Activated CD4-positive, CD25-positive, alpha-beta regulatory T cell (primary cell): ENCODE data around the gene SH2D7.

Source experiments
- DNase-seq, 4 experiments: peaks; one replicate each; lab custom pipeline; 2025; lab: John Stamatoyannopoulos, UW

Gene SH2D7

DNA sequence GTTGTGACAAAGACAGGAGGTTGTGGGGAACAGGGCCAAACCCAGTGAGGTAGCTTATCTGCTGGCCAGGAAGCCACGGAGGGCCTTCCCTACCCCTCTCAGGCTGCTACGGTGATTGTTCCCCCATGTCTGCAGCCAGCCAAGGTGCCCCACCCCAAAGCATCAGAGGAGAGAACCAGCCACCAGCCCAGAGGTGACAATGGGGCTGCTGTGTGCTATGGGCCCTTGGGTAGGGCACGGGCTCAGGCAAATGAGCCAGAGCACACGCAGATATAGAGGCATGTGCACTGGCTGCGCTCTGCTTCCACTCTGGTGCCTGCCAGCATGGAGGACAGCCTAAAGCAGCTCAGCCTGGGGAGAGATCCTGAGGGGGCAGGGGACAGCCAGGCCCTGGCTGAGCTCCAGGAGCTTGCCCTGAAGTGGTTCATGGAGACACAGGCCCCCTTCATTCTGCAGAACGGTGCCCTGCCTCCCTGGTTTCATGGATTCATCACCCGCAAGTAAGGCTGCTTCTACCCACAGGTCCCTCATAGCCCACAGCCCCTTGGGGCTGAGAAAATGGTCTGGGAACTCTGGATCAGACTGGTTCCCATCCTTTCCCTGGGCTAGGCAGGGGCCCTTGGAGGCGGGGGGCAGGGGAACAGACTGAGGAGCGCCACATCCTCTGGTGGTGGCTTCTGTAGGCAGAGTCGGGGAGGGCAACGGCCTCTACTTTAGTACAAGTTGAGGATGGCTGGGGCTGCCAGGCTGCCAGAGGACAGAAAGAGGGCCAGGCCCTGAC lies at the start of gene SH2D7:
TSS of gene SH2D7 (plus strand) at position 301 of the 781 bp plus-strand sequence. CDS start at position 325, 24 bp downstream.
- DNase-seq, result no peak

DNA sequence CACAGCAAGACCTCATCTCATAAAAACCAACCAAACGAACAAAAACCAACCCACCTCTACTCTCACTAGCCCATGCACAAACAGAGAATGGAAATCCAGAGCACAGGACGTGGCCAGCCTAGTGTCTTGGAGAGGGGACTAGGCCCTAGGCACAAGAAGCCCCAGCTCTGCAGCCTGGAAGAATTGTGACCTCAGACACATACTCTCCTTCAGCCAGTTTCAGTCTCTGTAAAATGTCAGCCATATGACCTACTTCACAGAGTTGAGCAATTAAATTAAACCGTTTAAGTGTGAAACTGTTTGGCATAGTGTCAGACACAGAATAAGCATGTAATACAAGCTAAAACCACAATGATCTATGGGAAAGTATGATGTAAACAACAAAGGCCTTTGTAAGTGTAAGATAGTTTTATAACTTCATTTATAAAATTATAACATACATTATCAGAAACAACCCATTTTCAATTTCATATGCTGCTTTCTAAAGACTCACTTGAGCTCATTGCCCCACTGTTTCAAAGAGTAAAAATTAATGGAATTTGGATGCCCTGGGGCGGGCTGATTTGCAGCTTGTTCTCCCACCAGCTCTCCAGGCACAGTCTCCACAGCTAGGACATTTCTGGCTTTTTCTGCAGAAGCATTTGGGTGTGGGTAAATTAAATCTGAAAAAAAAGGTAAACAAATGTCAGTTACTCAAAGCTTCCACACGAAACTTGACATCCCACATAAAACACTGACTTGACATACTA lies 47.8 kb upstream of the SH2D7 start:
- no peak for DNase-seq

DNA sequence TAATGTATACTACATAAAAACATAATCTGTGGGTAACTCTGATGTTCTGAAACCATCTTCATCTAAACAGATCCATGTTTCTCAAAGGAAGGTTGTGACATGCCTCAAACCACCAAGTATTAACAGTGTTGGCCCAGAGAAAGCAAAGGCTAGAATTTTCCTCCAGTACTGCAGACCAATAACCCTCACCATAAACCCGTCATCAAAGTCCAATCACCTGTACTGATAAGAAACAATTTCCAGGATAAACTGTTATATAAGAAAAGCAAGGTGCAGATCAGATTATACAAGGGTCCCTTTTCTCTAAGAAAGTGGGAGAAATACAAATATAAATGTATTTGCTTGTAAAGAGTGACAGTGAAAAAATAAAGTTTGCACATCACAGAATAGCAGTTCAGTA lies 47.2 kb upstream of the SH2D7 start:
- no peak for DNase-seq

DNA sequence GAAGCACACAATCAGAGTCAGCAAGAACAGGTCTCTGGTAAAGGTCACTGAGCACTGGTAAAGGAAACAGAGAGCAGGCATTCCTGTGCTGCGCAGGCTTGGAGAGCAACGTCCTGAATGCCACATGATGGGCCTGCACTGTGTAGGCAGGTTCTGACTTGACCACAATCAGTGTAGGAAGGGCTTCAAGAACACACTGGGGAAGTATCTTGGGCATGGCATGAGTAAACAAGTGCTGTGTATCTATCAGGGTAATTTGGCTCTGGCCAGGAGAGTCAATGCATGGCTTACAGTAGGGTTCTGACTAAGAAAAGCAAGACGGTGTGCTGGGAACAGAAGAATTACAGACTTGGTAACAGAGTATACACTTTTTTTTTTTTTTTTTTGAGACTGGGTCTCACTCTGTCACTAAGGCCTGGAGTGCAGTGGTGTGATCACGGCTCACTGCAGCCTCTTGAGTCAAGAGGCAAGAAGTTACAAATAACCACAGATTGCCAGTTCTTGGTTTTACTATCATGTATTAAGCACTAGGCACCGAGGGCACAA lies 45.5 kb upstream of the SH2D7 start:
- no peak for DNase-seq

DNA sequence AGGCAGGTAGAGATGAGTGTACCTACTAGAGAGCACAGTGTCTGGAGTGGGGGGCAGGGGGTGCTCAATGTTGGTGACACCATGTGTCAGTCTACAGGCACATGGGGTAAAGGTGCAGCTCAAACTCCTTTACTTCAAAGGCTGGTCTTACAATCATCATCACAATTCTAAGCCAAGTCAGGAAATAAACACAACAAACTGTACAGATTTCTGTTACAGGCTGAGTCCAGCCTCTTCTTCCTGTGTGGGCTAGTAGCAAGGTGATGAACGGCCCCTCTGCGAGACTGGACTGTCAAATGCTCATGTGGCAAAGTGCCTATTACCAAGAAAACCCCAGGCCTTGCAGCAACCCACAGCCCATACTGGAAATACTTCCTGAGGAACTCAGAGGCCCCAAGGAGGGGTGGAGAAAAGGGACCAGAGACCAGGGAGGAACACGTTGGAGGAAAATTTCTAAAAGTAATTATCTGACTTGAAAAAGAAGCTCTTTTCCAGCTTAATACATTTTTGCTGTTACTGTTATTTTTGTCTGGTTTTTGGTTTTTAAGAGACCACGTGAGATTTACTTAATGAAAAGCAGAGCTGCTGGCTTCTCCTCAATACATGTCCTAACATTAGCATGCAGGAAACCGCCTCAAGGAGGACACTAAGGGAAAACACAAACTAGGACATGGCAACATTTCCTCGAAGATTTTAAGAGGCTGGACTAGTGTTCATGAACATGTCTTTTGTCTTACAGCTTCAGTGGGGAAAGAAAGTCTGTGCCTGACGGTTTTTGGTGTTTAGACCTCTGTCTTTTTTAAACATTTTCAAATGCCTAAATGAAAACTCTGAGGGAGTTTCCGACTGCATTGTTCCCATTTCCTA lies 44.4 kb upstream of the SH2D7 start:
- no peak for DNase-seq

DNA sequence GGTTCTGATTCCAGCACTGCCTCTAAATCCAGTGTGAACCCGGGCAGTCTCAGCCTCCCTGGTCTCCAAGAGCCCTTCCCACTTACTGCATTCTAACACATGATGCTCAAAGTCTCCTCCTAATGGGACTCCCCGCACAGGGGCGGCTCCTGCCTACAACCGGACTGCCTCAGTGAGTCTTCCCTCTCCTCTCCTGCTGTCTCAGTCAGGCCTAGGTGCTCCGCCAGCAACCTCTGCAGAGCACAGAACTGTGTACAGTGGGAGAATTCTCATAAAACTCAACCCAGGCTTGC lies 43.8 kb upstream of the SH2D7 start:
- DNase-seq, result no peak

DNA sequence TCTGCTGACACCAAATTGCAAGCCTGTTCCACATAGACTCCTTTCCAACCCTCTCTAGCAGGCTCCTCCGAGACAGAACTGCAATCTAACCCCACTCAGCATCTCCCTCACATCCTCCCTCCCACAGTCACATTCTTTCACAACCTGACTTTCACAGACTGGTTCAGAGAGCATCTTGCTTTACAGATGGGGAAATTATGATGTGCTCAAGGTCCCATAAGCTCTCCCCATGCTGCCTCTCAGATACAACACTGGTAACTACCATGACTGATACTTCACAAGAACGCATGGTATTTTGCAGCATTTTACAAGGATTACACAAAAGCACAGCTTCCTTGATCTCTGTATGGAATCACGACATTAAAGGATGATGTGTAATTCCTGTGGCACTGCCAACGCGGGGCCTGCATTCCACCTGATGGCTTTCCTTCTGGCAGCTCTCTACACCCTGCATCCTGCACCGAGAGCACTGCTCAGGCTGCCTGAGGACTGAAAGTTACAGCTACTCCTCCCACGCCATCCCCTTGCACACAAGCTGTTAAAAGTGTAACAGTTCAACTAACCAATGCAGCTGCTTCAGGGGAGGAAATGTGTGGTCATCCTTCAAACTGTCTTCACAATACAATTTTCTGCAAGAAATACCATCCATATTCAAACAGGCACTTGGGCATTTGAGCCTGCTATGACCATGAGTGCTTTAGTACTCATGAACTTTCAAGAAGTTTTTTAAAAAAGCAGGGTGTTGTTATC lies 42.5 kb upstream of the SH2D7 start:
- peak in 1 of 4 experiments; percentile 29 for DNase-seq

DNA sequence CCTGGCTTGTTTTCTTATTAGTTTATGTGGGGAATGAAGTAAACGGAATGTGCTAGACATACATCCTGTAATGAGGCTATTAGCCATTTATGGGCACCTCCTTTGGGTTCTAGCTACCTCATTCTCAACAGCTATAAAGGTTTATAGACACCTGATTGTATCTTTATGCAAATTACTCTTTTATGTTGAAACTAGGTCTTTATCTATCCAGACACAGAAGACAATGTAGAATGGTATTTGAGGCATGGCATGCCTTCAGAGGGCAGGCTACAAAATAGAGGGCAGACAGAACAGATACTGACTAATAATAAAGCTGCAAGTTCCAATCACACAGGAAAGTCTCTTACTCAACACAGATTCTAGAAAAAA lies 41.9 kb upstream of the SH2D7 start:
- DNase-seq, result no peak

DNA sequence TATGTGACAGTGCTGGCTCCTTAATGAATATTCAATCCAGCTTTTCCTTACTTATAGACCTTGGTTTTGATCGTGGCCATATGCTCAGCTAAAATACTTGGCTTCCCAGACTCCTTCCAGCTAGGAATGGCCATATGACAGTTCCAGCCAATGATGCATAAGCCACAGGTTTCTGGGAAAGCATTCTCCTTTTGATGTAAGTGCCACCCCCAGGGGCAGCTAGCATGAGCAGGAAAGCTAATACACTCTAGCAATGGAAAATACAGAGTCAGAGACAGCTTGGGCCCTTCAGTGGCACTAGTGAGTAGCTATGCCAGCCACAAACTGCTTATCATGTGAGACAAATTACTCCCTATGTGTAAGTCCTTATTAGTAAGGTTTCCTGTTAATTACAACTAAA lies 41.5 kb upstream of the SH2D7 start:
- no peak for DNase-seq

DNA sequence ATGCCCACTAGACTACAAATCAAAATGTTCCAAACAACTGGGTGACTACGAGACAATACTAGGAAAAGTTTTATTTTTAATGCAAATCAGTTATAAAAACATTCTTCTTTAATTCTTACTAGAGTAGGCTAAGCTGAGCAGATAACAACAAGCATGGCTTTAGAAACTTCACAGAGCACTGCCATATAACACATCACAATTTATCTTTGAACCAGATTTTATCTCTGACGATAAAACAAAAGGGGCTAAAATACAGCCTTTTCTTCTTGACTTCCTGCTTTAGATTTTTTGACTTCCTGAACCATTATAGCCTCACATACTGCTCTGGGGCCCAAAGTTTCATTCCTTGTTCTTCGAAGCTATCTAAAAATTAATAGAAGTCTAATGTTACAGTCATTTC lies 40.8 kb upstream of the SH2D7 start:
- no peak for DNase-seq

DNA sequence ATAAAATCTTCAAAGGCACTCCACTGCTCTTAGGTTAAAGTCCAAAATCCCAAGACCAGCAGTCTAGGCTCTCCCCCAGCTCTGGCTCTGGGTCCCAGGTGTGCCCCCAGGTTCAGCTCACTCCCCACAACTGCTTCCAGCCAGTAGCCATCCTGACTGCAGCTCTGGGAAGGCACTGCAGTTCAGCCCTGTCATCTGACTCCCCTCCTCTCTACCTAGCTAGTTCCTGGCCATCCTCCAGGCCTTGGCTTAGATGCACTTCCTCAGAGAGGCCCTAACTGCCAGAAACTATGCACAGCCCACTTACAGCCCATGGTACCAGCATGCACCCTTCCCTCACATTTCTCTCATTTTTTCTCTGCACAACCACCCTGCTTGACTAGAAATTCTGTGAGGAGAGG lies 40.4 kb upstream of the SH2D7 start:
- DNase-seq, result no peak

DNA sequence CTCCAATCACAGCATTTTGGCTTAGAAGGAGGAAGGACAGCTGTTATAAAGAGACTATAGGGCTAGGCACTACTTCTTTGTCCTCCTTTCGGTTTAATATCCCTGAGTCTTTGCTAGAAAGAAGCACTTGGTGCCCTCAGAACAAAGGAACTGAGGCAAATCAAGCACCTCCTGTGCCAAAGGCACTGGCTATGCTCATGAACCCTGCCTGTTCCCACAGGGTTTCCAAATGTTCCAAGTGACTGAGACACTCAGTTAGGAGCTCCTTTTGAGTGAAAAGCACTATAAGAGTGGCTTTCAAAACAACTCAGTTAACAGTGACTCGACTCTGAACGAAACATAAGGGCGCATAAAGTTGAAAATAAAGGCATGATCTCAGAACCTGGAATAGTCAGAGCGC lies 39.8 kb upstream of the SH2D7 start:
- no peak for DNase-seq

DNA sequence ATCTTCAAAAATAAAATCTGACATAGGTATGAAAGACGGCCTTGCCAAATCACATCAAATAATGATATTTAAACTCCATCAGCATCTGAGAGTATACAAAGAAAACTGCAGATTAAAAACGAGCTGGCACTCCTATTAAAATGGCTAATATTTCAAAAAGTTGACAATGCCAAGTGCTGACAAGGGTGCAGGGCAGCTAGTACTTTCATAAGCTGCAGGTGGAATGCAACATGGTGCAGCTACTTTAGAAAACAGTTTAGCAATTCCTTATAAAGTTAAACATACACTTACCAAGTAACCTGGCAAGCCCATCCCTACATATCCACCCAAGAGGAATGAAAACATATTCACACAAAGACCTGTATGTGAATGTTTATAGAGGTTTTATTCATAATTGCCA lies 37.8 kb upstream of the SH2D7 start:
- no peak for DNase-seq

DNA sequence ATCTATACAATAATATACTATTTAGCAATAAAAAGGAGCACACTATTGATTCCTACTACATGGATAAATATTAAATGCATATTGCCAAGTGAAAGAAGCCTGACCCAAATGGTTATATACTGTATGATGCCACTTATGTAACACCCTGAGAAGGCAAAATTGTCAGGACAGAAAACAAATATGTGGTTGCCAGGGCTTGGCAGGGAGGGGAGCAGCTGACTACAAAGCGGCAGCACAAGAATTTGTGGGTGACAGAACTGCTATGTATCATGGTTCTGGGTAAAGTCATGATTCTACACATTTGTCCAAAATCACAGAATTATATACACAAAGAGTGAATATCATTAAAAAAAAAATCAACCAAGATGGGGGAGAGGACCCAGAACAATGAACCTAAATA lies 37.4 kb upstream of the SH2D7 start:
- DNase-seq, result no peak

DNA sequence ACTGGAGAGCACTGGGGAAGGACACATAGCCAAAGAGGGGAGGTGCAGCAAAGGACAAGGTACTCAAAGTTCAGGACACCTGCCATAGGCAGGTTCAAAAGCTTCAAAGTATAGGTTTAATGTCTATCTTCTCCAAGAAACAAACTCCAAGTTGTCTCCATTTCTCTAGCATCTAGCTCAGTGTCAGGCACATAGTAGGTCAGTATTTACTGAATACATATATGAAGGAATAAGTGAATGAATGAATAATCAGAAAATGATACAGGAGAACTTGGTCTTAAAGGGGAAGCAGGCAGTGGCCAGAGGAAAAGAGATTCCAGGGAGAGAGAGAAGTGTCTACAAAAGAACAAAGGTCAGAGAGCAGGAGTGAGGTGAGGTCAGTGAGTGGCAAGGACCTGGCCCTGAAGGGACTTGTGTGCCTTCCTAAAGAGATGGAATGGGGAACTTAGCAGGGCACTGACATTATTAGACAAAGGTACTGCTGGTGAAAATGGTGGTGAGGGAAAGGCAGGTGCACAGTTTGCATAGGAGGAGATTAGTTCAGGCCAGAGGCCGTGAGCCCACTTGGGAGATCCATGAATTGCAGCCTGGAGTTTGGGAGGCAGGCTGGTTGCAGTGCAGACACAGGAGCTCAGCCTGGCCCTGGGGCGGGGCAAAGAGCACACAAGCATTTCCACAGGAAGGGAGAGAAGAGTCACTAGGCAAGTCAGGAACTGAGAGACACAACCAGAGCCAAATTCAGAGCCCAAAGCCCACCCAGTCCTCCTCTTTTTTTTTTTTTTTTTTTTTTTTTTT lies 36.2 kb upstream of the SH2D7 start:
- no peak for DNase-seq

DNA sequence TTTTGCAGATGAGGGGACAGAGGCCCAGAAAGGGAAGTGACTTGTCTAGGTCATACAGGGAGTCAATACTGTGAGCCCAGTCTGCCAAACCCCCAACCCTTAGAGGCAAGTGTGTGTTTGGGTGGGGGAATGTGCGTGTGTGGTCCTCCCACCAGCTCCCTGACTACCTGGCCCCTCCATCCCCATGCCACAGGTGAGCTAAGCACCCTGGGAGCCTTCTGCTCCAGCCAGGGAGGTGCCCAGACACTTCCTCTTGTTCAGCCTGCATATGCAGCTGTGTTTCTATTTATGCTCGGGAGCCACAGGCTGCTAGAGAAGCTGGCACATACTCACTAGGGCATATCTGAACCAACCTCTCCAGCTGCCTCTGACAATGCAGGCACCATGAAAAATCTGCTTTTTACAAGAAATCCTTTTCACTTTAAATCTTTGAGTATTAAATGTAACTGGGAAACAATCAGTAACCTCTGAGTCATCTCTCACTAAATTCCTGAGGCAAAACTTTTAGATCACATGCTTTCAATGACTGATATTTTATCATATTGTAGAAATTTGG lies 35.6 kb upstream of the SH2D7 start:
- no peak for DNase-seq

DNA sequence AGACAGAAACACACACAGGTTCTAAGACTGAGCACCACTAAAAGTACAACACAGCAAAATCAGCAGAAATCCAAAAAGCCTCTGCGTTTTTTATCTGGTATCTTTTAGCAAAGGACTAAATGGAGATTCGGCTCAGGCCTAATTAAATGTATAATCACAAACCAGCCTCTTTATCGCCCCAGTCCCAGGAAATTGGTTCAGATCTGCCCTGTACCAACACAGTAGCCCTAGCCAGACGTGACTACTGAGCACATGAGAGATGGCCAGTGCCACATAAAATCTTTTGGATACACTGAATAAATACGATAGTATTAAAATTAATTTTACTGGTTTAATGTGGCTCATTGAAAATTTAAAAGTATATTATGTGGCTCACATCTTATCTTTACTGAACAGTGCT lies 34.6 kb upstream of the SH2D7 start:
- DNase-seq, result no peak

DNA sequence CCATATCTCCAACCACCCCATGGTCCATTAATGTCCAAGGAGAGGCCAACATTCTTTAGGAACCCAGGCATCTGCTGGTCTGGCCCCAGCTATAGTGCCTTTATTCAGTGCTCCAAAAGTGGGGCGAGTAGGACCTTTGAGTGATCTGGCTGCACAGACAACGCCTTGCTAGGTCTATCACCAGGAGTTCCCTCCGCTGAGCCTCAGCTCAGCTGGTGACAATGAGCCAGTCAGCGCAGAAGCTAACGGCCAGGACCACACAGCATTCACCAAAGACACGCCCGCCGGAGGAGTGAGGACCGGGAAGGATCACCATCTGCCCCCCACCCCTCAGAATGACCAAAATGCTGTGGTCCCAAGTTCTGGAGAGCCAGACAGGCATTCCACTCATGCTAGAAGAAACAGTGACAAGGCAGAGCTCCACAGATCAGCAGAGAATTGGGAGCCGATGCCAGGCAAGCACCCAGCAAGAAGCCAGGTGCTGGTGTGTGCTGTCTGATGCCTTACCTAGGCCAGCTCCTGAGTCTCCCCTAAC lies 33.9 kb upstream of the SH2D7 start:
- DNase-seq, result no peak

DNA sequence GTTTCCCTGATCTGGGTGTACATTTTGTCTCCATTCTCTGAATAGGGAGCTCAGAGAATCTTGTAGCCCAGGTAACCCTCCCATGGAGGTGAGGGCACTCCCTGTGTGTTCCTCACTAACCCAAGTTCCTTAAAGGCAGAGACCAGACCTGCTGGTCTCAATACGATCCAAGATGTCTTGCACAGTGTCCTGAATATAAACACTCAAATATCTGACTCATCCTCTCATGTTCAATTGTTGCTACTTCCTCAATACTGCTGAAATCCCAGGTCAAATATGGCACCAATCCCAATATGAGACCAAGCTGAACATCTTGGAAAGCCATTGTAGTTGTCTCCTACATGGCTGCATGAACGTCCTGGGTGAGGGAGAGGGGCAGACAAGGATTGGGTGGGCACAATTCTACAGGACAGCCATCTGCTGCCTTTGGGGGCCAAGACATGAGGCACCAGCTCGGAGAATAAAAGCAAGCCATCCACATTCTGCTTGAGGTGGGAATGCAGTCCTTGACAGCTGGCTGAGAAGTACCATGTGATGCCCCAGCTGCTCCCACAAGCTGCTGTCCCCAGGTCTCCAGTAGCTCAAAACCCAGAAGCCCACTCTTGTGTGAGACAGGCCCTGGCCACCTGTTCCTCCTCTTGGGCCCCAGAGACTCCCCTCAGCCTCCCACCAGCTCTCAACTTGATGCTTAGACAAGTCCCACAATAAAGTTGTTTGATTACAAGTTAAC lies 33.1 kb upstream of the SH2D7 start:
- DNase-seq, result no peak

DNA sequence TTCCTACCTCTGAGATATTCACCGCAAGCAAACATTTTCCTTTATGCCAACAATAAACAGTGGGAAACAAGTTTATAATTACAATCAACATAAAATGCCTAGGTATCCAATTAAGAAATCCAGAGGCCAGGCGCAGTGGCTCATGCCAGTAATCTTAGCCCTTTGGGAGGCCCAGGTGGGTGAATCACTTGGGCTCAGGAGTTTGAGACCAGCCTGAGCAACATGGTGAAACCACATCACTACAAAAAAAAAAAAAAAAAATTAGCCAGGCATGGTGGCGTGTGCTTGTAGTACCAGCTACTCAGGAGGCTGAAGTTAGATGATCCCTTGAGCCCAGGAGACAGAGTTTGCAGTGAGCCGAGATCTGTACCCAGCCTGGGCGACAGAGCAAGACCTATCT lies 32.1 kb upstream of the SH2D7 start:
- DNase-seq, result no peak
